Chondrocyte (in vitro differentiated cells): ENCODE measurements around the gene TRIM54. TPM values are rescaled to one million over a fixed set of nuclear protein-coding genes. Genes with fewer than 3 reads are reported as not detected.
"Not testable (repeated sequence)": the region's sequence is repeated elsewhere in the genome, so short reads cannot be mapped to it uniquely, and the experiment has no call there.

Source experiments
- DNase-seq: peaks from one replicate; pipeline ENCODE4 v3.0.0; 2021; ENCODE audit warnings: mixed read lengths, low spot score
- H3K27ac Mint-ChIP-seq: one replicate; pipeline ENCODE4 v1.8.0; 2021; ENCODE audit warnings: mild to moderate bottlenecking, moderate library complexity, mixed read lengths; ENCODE audit not compliant: unreplicated experiment
- H3K27me3 Mint-ChIP-seq: 2 replicates; pipeline ENCODE4 v1.8.0; 2021; ENCODE audit warnings: low read depth, mixed read lengths
- H3K36me3 Mint-ChIP-seq: 2 replicates; pipeline ENCODE4 v1.8.0; 2021; ENCODE audit warnings: low read depth, mixed read lengths
- H3K4me1 Mint-ChIP-seq: 2 replicates; pipeline ENCODE4 v1.8.0; 2021; ENCODE audit warnings: low read depth, mild to moderate bottlenecking, mixed read lengths
- H3K4me3 Mint-ChIP-seq: one replicate; pipeline ENCODE4 v1.8.0; 2021; ENCODE audit warnings: mild to moderate bottlenecking, moderate library complexity, mixed read lengths; ENCODE audit not compliant: unreplicated experiment
- H3K9me3 Mint-ChIP-seq: 2 replicates; pipeline ENCODE4 v1.8.0; 2021; ENCODE audit warnings: low read depth, mixed read lengths
- total RNA-seq: library from RNA; stranded (reverse); gene quantifications from 3 replicates; pipeline ENCODE4 v1.2.1, GENCODE V29; 2021
- TF ChIP-seq, protein P1 (sequence below): fragments of 200-600 bp; sonication (generic); IDR thresholded peaks from 2 replicates; pipeline ENCODE4 v1.5.0; 2021; ENCODE audit warnings: antibody characterized with exemption, mild to moderate bottlenecking, moderate library complexity

Gene TRIM54
- total RNA-seq, 1 donor from 2014 or later, result not detected

DNA sequence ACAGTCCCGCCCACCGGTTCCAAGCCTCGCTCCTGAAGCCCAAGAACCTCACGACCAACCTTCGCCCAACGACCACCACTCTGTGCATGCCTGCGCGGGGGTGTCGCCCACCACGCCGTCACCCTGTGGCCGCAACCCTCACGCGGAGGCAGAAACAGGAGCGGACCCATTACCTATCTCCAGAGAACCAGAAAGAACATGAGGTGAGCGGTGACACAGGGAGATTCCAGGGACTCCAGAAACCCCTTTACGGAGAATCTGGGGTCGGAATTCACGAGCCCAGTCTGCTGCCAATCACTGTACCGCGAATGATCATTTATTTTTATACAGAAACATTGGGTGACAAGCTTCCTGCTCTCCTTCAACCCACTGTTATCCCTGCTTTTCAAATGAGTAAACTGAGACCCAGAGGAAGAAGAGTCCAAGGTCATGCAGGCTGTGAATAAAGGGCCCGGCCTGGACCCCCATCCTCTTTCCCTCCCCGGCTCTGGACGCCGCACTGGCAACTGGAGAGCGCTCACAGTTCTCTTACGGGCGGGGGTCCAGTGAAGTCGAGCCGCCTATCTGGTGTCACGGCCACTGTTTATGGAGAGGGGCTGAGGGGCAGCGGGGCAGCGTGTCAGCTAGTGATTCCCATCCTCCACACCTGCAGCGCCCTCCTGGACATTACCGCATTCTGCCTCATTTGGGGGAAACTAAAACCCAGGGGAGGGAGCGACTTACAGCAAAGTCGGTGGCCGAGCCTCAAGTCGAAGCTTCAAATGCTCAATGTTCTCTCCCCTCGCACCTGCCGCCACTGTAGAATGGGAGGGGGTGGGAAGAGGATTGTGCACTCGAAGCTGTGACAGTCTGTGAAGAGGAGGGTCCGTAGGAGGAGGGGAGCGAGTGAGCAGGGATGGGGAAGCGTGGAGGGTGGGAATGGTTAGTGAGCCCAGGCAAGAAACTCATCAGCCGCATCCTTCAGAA, 18.7 kb upstream of the TRIM54 start:
- Mint-ChIP-seq H3K4me3 (peak overlapping the region; percentile 73), H3K36me3 (peaks cover 5% of the 10 kb centered on the region), H3K27me3 (peaks cover 42% of the 10 kb centered on the region), H3K27ac (no peak overlapping the region), H3K4me1 (peaks cover 19% of the 10 kb centered on the region), H3K9me3 (no peaks in the 10 kb centered on the region)
- TF ChIP-seq, protein P1, sequence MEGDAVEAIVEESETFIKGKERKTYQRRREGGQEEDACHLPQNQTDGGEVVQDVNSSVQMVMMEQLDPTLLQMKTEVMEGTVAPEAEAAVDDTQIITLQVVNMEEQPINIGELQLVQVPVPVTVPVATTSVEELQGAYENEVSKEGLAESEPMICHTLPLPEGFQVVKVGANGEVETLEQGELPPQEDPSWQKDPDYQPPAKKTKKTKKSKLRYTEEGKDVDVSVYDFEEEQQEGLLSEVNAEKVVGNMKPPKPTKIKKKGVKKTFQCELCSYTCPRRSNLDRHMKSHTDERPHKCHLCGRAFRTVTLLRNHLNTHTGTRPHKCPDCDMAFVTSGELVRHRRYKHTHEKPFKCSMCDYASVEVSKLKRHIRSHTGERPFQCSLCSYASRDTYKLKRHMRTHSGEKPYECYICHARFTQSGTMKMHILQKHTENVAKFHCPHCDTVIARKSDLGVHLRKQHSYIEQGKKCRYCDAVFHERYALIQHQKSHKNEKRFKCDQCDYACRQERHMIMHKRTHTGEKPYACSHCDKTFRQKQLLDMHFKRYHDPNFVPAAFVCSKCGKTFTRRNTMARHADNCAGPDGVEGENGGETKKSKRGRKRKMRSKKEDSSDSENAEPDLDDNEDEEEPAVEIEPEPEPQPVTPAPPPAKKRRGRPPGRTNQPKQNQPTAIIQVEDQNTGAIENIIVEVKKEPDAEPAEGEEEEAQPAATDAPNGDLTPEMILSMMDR, result no peak
- DNase-seq, result no peak

DNA sequence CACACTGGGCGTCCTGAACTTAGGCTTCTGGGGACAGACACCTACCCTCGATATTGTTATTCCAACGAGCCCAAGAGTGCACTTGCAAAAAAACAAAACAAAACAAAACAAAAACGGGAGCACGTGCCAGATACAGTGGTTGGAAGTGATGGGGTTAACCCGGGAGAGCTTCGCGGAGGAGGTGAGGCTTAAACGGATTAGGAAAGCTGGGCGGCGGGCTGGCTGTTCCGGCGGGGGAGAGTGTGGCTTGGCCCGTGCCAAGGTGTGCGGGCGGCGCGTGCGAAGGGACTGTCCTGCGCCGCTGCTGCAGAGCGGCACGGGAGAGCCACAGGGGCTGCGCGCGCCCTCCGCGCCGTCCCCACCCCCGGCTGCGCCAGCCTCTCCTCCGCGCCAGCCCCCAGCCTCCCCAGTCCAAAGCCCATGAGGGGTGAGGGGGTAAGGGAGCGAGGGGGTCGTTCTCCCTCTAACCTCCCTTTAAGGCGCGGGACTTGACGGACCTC, 17.9 kb upstream of the TRIM54 start:
- DNase-seq, result no peak
- peaks cover 19% of the 10 kb centered on the region for H3K4me1 Mint-ChIP-seq
- peaks cover 5% of the 10 kb centered on the region for H3K36me3 Mint-ChIP-seq
- TF ChIP-seq, protein P1, result no peak
- peaks cover 39% of the 10 kb centered on the region for H3K27me3 Mint-ChIP-seq
- no peak overlapping the region for H3K27ac Mint-ChIP-seq
- no peaks in the 10 kb centered on the region for H3K9me3 Mint-ChIP-seq
- H3K4me3 Mint-ChIP-seq, result peak overlapping the region; percentile 72

DNA sequence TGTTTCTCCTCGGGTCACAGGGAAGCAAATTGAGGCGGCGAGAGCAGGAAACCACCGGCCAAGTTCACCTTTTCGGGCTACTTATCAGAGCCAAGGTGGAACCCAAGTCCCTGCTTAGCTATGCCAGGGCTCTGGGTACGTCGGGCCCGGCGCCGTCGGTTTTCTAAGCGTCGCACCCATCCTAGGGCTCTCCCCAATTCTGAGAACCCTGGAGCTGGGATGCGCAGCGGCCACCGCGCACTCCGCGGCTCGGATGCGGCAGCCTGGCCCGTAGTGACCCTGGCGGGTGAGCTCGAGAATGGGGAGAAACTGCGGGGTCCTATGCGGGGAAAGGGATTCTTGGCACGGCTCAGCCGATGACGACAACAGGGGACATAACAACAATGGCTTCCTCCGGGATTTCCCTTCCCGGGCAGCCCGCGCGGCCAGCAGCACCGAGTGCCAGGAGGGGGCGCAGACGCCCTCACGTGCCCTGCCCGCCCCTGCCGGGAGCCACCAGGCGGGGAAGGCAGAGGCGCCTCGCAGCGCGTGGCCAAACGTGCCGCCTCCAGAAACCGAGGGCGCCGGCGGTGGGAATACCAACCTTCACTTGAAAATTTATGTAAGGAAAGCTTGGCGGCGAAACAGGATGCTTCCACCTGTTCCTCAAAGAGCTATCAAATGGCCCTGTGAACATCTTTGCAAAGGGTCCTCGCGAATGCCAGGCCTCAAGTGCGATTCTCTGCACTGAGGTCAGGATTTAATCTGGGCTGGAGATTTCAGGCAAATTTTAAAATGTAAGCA, 17.3 kb upstream of the TRIM54 start:
- Mint-ChIP-seq H3K9me3 (no peaks in the 10 kb centered on the region), H3K27me3 (peaks cover 42% of the 10 kb centered on the region), H3K4me1 (peaks cover 19% of the 10 kb centered on the region), H3K4me3 (peak overlapping the region; percentile 72), H3K36me3 (peaks cover 5% of the 10 kb centered on the region), H3K27ac (peak overlapping the region; percentile 50)
- DNase-seq, result no peak
- TF ChIP-seq, protein P1, result peak; percentile 81

DNA sequence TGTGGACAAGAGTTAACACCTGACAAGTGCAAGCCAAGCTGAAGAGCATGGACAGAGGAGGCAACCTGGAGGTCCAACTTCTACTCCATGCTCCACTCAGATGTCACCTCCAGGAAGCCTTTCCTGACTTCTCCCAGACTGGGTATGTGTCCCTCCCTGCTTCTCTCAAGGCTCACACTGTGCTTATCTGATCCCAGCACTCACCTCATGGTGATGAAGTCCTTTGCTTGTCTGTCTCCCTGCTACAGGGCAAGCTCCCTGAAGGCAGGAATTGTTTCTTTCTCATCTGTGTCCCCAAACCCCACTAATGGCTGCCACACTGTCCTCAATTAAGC, 16.7 kb upstream of the TRIM54 start:
- Mint-ChIP-seq H3K4me1 (peaks cover 19% of the 10 kb centered on the region), H3K36me3 (peaks cover 5% of the 10 kb centered on the region), H3K9me3 (no peaks in the 10 kb centered on the region), H3K27ac (no peak overlapping the region), H3K27me3 (peaks cover 40% of the 10 kb centered on the region), H3K4me3 (no peak overlapping the region)
- TF ChIP-seq, protein P1, result no peak
- no peak for DNase-seq

DNA sequence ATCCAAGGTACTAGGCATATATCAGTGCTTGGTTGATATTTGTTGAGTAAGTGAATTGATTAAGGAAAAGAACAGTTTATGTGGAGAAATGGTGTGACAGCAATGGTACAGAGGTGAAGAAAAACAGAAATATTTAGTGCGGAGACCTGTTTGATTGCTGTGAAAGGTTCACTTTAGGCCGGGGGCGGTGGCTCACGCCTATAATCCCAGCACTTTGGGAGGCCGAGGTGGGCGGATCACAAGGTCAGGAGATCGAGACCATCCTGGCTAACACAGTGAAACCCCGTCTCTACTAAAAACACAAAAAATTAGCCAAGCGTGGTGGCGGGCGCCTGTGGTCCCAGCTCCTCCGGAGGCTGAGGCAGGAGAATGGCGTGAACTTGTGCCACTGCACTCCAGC, 13.9 kb upstream of the TRIM54 start:
- H3K36me3 Mint-ChIP-seq, H3K4me3 Mint-ChIP-seq, H3K27ac Mint-ChIP-seq, DNase-seq, H3K9me3 Mint-ChIP-seq: not testable (repeated sequence)
- peaks cover 13% of the 10 kb centered on the region for H3K4me1 Mint-ChIP-seq
- H3K27me3 Mint-ChIP-seq, result peaks cover 33% of the 10 kb centered on the region
